HTERT RPE-1 (cell line): Measurements from ENCODE around the gene TCN1.
"Not testable (repeated sequence)": the region's sequence is repeated elsewhere in the genome, so short reads cannot be mapped to it uniquely, and the experiment has no call there.

Experiments
- in situ Hi-C: fragments of 300-500 bp; cut with MboI; formaldehyde crosslinking; loops from 4 replicates; pipeline ENCODE4 v1.14.3; 2020; ENCODE audit warnings: low sequenced_read_pairs

The TCN1 gene

DNA sequence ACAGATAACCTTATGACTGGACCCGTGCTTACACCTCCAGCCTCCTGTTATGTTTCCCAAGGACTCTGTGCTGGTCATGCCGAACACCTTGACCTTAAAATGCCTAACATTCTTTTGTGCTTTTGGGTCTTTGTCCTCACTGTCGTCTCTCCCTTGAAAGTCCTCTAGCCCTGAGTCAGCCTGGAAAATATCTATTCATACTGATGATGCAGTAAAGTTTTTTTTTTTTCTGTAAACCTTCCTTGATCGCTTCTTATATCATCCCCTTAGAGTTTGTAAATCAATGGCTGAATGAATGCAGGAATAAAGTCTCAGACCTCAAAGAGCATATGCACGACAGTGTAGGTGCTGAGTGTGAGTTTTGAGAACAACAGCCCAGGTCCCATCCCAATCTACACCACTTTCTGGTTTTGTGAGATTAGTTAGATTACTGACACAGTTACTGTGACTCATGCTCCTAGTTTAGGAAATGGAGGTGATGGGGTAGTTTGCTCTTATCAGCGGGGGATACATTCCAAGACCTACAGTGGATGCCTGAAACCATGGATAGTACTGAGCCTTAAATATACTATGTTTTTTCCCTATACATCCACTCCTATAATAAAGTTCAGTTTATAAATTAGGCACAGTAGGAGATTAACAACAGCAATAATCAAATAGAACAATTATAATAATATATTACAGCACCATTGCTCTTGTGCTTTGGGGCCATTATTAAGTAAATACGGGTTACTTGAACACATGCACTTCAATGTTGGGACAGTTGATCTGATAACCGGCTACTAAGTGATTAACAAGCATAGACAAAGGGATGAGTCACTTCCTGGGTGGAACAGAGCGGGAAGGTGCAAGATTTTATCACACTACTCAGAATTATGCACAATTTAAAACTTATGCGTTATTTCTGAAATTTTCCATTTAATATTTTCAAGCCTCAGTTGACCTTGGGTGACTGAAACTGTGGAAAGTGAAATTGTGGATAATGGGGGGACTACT, 8.6 kb downstream of the TCN1 start:
- in situ Hi-C loops: no loop called here

DNA sequence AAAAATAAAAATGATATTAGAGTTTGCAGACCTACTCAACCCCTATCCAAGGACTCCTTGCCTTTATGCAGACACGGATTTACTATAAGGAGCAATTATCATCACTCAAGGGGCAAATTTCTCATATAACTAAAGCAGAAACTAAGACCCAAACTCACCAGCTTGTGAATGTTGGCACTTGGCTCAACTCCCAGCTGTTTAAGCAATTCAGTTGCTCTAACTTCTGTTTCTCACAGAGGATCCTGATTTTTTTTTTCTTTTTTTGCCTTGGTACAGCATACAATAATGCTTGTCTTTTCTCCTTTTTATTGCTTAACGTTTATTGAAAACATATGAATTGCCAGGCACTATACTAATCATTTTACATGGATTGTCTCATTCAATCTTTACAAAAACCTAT, 11.4 kb downstream of the TCN1 start:
- in situ Hi-C loops: no loop called here

DNA sequence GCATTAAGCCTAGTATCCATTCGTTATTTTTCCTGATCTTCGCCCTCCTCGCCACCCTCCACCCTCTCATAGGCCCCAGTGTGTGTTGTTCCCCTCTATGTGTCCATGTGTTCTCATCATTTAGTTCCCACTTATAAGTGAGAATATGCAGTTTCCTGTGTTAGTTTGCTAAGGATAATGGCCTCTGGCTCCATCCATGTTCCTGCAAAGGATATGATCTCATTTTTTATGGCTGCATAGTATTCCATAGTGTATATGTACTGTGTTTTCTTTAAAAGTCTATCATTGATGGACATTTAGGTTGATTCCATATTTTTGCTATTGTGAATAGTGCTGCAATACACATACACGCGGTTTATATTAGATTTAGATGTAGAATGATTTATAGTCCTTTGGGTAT, 14.9 kb downstream of the TCN1 start:
- in situ Hi-C loops: not testable (repeated sequence)

DNA sequence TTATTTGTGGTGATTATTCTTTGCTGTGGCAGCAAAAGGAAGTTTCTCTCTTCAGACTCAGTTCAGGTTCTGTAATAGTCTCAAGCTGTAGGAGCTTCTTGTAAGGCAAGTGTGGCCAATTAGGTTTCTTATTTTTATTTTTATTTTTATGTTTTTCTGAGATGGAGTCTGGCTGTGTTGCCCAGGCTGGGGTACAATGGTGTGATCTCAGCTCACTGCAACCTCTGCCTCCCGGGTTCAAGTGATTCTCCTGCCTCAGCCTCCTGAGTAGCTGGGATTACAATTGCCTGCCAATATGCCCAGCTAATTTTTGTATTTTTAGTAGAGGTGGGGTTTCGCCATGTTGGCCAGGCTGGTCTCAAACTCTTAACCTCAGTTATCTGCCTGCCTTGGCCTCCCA, 16.7 kb downstream of the TCN1 start:
- in situ Hi-C loops: not testable (repeated sequence)

DNA sequence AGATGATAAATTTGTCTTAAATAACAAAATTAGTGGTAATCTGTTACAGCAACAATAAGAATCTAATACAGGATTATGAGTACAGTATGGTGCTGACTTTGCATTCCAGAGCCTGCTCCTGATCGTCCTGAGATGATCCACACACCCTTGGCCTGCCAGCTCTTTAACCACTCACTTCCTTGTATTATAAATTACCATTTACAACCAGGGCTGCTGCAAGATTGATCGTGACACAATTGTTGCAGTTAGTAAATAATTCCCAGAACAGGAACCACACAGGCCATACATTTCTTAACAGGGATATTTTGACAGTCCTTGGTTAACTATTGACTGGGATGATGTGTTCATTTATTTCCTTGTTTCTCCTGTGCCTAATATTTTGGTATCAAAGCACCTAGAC, 17.2 kb downstream of the TCN1 start:
- in situ Hi-C loops: no loop called here

DNA sequence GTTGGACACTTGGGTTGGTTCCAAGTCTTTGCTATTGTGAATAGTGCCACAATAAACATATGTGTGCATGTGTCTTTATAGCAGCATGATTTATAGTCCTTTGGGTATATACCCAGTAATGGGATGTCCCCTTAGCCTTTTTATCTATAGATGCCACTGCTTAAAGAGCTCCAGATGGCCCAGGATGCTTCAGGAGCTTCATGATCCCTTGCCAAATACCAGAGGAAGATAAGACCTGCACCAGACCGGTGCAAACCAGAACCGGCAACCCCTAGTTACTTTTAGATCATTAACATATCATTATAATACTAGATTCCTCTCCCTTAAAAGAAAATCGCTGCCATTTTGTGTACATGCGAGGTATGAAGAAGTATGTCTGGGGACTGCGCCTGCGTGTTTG, 17.8 kb downstream of the TCN1 start:
- in situ Hi-C loops: not testable (repeated sequence)

DNA sequence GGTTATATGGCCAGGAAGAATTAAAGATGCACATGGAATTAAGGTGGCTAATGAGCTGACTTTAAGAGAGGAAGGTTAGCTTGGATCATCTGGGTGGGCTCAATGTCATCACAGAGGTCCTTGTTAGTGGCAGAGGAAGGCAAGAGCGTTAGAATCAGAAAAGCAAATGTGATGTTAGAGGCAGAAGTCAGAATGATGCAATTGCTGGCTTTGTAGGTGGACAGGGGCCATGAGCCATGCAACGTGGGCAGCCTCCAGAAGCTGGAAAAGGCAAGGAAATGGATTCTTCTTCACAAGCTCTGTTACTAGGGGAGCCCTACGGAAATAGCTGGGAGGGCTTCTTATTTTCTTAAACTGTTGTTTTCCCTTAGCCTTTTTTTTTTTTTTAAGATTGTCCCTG, 18.7 kb downstream of the TCN1 start:
- in situ Hi-C loops: no loop called here

DNA sequence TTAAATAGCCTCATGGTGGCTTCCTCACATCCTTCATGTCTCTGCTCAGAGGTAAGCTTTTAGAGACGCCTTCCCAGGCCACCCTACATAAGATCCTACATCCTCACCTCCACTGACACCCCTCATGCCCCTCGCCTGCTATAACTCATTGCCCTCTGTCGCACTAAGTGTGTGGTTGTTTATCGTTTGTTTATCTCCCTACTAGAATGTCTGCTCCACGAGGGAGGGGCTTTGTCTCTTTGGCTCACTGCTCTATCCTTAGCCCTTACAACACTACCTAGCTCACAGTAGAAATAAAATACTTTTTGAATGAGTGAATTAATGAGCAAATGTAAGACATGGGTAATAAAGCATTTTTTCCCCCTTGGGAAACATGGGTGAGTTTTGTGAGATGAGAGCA, 19.7 kb downstream of the TCN1 start:
- in situ Hi-C loops: no loop called here

DNA sequence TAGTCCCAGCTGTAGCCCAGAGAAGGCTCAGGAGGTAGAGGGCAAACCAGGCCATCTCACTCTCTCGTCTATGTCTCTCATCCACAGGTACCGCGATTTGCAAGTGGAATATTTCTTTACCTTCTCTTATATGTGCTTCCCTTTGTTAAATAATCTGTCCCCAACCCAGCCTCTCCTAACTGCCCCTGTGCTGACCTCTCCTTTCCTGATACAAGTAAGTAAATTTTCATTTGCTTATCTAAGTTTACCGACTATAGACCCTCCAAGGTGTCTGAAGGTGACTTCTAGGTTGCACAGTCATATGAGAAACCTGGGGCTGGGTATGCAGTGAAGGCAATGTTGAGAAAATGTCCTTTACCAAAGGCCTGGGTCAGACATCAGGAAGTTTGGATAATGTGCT, 20.9 kb downstream of the TCN1 start, which contains the start of gene CBLIF:
Gene CBLIF, minus strand, starts transcription at position 101 of the 400 bp plus-strand sequence. Its CDS starts 46 bp downstream, at position 55.
- in situ Hi-C loops: no loop called here

DNA sequence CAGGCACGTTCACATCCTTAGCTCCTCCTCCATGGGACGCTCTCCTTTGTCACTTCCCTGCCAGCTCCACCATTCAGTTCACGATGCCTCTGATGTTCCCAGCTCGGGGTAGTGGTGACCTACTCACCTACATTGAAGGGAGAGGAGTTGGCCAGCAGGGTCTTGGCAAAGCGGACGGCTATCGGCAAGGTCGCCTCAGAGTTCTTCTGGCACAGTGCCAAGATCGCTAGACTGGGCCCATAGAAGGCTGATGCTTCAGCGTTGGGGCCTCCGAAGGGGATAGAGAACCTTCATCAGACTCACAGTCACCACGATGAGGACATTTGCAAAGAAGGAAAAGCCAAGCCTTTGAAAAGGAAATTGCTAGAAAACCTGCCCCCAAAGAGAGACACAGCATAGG, 24.0 kb downstream of the TCN1 start:
- in situ Hi-C loops: no loop called here

DNA sequence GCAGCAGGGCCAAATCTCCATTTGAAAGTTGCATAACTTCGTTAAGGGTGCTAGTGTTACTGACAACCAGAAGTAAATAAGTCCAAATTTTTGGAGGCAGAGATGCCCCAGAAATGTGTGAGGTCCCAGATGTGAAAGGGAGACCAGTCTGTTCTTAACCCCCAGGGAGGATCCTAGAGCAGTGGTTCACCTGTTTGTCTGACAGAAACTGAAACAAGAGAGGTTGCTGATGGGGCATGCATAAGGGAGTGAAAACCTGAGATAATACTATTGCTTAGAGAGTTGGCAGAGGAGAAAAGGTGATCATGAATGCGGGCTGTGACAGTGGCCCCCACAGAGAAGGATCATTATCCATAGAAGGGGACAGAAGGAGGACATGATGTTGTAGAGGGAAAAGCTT, 24.8 kb downstream of the TCN1 start:
- in situ Hi-C loops: no loop called here

DNA sequence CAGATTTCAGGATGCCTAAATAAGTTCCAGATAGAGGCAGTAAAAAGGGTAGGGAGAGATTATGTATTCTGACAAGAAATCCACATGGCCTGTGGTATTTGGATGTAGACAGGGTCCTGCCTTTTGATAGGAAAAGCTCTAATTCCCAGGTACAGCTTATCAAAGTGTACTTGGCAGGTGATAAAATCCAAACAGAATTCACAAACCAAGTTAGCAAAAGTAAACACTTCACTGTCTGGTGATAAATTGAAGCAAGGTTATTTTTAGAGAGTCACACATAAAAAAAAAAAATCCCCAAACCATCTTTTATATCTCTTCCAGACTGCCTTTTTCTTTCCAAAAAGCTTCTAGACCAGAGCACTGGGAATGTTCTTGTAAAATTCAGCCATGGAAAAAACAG, 26.7 kb downstream of the TCN1 start:
- in situ Hi-C loops: no loop called here

DNA sequence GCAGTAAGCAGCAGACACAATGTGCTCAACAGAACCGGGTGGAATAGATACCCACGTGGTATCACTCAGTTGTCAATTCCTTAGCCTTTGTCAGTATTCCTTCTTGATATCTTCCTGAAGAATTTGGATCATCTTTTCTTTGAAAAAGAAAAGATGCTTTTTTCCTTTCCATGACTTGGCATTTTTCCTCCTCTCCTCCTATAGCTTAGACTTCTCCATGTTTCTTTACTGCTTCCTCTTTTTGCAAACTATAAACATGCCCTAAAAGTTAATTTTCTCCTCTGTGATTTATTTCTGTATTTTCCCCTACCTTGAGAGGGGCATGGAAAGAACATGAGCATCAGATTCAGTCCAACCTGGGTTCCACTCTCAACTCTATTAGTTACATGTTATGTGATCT, 32.7 kb downstream of the TCN1 start:
- in situ Hi-C loops: no loop called here

DNA sequence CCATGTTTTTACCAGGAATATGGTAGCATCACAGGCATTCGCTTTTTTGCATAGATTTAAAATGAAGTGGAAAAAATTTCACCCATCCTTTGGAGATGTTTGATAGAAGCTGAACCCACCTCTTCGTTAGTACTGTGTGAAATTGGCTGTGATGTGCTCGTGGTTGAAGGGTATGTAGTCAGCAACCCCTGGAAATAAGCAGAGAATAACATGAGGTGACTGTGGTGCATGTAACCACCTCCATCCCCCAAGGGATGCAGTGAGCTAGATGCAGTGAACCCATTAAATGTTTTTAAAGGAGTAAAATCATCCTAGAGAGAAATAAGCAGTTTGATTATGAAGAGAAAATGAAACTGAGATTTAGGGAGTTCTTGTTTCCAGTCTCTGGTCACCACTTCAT, 36.9 kb downstream of the TCN1 start:
- in situ Hi-C loops: no loop called here

DNA sequence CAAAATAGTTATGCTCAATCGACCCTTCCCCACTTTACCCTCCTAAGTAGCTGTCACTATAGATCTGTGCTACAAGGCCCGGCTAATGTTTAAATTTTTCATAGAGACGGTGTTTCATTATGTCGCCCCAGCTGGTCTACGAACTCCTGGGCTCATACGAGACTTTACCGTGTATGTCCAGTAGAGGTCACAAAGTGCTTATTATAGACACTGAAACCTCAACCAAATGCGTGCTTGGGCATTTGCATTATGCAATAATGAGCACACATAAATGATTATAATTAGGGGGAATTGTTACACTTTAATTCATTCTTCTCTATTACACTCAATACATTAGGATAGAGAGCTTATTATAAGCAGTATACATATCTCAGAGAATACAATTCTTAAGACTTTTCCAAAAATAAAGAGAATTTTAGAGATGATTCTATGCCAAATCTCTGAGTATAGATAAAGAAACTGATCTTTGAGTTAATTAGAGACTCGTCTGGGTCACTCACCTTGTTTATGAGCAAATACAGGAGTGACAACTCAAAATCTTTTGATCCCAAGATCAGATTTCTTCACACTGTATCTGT, 43.2 kb downstream of the TCN1 start:
- in situ Hi-C loops: no loop called here

DNA sequence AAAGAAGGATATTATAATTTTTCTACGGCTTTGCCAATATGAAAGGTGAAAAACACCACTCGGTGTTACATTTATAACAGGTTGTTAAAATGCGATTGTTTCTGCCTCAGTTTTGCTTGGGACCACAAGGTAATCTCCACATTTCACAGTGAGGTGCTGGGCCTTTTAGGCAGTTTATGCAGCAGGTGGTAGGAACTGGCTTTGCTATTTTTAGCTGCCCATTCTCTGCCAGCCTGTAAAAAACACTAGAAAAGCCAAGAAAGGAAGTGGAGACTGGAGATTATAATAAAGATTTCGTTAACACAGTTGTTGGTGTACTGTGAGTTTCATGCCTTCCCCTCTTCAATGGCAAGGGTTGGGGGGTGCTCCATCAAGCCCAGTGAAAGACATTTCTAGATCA, 47.7 kb downstream of the TCN1 start:
- in situ Hi-C loops: no loop called here

DNA sequence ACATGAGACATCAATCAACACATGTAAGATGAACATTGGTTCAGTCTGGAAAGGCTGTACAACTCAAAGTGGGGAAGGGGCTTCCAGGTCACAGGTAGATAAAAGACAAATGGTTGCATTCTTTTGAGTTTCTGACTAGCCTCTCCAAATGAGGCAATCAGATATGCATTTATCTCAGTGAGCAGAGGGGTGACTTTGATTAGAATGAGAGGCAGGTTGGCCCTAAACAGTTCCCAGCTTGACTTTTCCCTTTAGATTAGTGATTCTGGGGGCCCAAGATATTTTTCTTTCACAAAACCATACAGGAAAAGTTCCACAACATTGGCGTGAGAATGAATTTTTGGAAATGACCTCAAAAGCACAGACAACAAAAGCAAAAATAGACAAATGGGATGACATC, 49.9 kb downstream of the TCN1 start:
- in situ Hi-C loops: not testable (repeated sequence)

DNA sequence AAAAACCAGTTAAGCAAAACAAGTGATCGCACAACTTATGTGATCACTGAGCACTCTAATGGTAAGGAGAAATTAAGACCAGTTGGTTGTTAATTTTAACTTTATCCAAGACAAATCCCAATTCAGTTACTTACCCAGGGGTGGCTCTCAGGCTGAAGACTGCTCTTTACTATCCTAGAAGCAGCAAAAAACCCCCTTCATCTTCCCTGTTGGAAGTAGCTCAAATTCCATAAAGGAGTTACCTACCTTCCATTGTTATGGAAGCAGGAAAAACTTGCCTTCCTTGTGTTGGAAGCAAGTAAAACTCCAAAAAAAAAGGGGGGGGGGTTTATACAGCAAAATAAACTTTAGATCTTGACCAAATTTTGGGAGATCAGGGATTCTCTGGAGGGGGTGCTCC, 50.5 kb downstream of the TCN1 start:
- in situ Hi-C loops: no loop called here

DNA sequence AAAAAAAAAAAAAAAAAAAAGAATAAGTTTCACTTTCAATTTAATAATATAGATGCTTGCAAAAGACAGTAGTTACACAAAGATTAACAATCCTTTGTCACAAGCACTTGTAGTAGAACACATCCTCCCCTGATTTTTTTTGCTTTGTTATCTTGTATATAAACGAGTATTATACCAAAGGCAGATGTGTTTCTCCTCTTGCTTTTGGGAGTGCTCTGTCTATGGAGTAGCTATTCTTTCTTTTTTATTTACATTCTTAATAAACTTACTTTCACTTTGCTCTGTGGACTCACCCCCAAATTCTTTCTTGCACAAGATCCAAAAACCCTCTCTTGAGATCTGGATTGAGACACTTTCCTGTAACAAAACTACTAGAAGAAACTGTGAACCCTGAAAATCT, 52.3 kb downstream of the TCN1 start:
- in situ Hi-C loops: no loop called here

DNA sequence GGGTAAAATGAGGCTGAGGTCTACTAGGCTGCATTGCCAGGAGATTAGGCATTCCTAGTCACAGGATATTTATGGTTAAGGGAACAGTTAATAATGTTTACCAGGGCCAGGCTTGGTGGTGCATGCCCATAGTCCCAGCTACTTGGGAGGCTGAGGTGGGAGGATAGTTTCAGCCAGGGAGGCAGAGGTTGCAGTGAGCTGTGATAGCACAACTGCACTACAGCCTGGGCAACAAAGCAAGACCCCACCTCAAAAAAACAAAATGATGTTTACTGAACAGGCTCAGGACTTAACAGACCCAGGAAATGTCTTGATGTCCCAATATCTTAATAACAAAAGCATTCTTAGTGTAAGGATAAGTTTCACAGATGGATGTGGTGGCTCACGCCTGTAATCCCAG, 52.9 kb downstream of the TCN1 start:
- in situ Hi-C loops: no loop called here

DNA sequence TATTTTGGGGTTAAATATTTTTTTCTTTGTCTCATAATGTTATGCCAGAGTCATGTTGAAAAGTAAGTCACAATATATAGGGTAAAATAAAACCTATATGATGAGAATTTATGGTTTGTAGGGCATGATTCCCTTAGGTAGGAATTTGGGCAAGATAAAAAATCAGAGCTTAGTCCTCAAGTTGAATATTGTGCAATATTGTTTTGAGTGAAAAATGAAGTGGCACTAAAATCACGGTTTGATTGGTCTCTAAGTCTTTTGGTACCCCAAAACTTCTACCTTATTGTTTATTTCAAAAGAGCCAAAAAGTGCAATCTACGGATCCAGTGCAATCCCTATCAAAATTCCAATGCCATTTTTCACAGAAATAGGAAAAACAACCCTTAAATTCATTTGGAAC, 54.1 kb downstream of the TCN1 start:
- in situ Hi-C loops: no loop called here

DNA sequence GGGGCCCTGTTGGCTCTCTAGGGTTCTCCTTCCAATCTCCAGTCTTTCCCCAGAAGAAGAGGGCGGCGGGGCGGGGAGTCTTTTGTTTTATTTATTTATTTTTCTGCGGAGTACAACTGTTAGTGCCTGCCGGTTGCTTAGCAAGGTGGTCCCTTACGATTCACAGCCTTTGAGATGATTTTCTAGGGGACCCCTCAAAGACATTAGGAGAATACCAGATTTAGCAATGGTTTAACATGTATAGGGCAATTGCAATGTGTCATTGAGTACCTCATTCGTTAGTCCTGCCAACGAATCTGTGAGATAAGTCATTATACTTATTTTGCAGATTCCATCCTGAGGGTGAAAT, 55.4 kb downstream of the TCN1 start:
- in situ Hi-C loops: no loop called here
